ENCODE data around the gene TIAM2. TPM values are rescaled to one million over a fixed set of nuclear protein-coding genes. Genes with fewer than 3 reads are reported as not detected.

The TIAM2 gene
- polyA plus RNA-seq, 1 experiment, result 12.6 TPM

- no peak for DNase-seq (ENCODE audit: low read depth, low spot score)
- Histone ChIP-seq H3K4me3 (ENCODE audit: low read depth, low read length) (no peak overlapping the region), H3K27ac (ENCODE audit: low read depth, low read length) (no peak overlapping the region), H3K9me3 (ENCODE audit: control insufficient read depth, insufficient read depth, low read length) (no peaks in the 10 kb centered on the region; the same call in 1 of the 2 replicates), H3K27me3 (ENCODE audit: control insufficient read depth, insufficient read depth, low read length) (no peaks in the 10 kb centered on the region)
- TF ChIP-seq CTCF (IDR thresholded peaks at IDR 0.05; ENCODE audit: low read depth, low read length), result no peak
- ChIA-PET CTCF (interaction anchor here (0.8 to 4.1 kb wide), 2 partner anchors 57 to 330 kb away, joined by 3 to 23 read pairs; no protein-coding TSS in a partner anchor), POLR2A (no interaction called here)
Observed at GRCh38 chr6:155190677-155191076, 195.6 kb downstream of the TIAM2 start.

- CTCF ChIA-PET, result no interaction called here
- Histone ChIP-seq H3K27ac (ENCODE audit: low read depth, low read length) (no peak overlapping the region), H3K4me3 (ENCODE audit: low read depth, low read length) (no peak overlapping the region), H3K27me3 (ENCODE audit: control insufficient read depth, insufficient read depth, low read length) (no peaks in the 10 kb centered on the region), H3K9me3 (ENCODE audit: control insufficient read depth, insufficient read depth, low read length) (no peaks in the 10 kb centered on the region; the same call in 1 of the 2 replicates)
- no peak for TF ChIP-seq CTCF (IDR thresholded peaks at IDR 0.05; ENCODE audit: low read depth, low read length)
- no peak for DNase-seq (ENCODE audit: low read depth, low spot score)
- POLR2A ChIA-PET, result no interaction called here
Observed at GRCh38 chr6:155193526-155193925, 198.4 kb downstream of the TIAM2 start.

GRCh38 chr6:155194399-155194798, 199.3 kb downstream of the TIAM2 start:
- H3K9me3 ChIP-seq (ENCODE audit: control insufficient read depth, insufficient read depth, low read length), result no peaks in the 10 kb centered on the region; the same call in 1 of the 2 replicates
- H3K27me3 ChIP-seq (ENCODE audit: control insufficient read depth, insufficient read depth, low read length), result no peaks in the 10 kb centered on the region
- ChIA-PET CTCF (no interaction called here), POLR2A (no interaction called here)
- TF ChIP-seq CTCF (IDR thresholded peaks at IDR 0.05; ENCODE audit: low read depth, low read length), result no peak
- H3K4me3 ChIP-seq (ENCODE audit: low read depth, low read length), result no peak overlapping the region
- DNase-seq (ENCODE audit: low read depth, low spot score), result no peak
- H3K27ac ChIP-seq (ENCODE audit: low read depth, low read length), result no peak overlapping the region

- no peak for TF ChIP-seq CTCF (IDR thresholded peaks at IDR 0.05; ENCODE audit: low read depth, low read length)
- Histone ChIP-seq H3K27me3 (ENCODE audit: control insufficient read depth, insufficient read depth, low read length) (no peaks in the 10 kb centered on the region), H3K27ac (ENCODE audit: low read depth, low read length) (no peak overlapping the region), H3K4me3 (ENCODE audit: low read depth, low read length) (no peak overlapping the region), H3K9me3 (ENCODE audit: control insufficient read depth, insufficient read depth, low read length) (no peaks in the 10 kb centered on the region; the same call in 1 of the 2 replicates)
- no peak for DNase-seq (ENCODE audit: low read depth, low spot score)
- ChIA-PET POLR2A (no interaction called here), CTCF (no interaction called here)
Observed at GRCh38 chr6:155195903-155196302, 200.8 kb downstream of the TIAM2 start.

GRCh38 chr6:155196911-155197310, 201.8 kb downstream of the TIAM2 start:
- CTCF ChIA-PET, result no interaction called here
- no peaks in the 10 kb centered on the region for H3K27me3 ChIP-seq (ENCODE audit: control insufficient read depth, insufficient read depth, low read length)
- H3K27ac ChIP-seq (ENCODE audit: low read depth, low read length), result no peak overlapping the region
- POLR2A ChIA-PET, result no interaction called here
- H3K4me3 ChIP-seq (ENCODE audit: low read depth, low read length), result no peak overlapping the region
- no peak for TF ChIP-seq CTCF (IDR thresholded peaks at IDR 0.05; ENCODE audit: low read depth, low read length)
- no peaks in the 10 kb centered on the region; the same call in 1 of the 2 replicates for H3K9me3 ChIP-seq (ENCODE audit: control insufficient read depth, insufficient read depth, low read length)
- DNase-seq (ENCODE audit: low read depth, low spot score), result no peak
